HG03060 (cell line): ENCODE data around the gene GADL1.

Experiments
- ATAC-seq: cut with Tn5 transposase; IDR thresholded peaks from one replicate; pipeline ENCODE4 v1.9.1; 2021; ENCODE audit warnings: low read depth, moderate number of reproducible peaks; ENCODE audit not compliant: unreplicated experiment

Gene GADL1

DNA sequence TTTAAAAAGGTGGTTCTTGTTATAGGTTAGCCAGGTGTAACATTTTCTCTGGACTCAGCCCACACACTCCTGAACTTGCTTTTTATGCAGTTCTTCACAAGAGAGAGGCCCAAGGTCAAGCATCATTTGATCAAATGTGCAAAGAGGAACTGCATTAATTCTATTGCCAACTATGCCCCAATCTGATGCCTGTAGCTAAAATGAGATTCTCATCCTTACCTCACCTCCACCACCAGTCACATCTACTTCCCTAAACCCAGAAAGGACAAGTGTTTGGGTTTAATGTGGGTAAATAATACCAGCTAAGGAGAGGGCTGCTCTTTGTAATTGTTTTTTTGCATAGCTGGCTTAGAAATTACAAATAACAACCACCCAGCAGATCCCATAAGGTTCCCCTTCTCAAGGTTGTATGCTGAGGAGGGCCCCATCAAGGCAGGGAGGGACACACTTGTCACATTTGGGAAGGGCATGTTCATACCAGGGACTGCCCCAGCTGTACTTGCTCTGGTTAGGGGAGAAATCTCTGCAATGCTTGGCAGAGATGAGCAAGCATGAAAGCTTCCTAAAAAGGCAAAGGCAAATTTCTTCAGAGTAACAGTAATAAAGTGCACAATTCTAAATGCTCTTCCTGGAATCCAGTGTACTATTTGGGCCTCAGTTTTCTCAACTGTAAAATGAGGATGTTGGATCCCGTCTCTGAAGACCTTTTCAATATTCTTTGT, 211.9 kb downstream of the GADL1 start:
- ATAC-seq: no peak

DNA sequence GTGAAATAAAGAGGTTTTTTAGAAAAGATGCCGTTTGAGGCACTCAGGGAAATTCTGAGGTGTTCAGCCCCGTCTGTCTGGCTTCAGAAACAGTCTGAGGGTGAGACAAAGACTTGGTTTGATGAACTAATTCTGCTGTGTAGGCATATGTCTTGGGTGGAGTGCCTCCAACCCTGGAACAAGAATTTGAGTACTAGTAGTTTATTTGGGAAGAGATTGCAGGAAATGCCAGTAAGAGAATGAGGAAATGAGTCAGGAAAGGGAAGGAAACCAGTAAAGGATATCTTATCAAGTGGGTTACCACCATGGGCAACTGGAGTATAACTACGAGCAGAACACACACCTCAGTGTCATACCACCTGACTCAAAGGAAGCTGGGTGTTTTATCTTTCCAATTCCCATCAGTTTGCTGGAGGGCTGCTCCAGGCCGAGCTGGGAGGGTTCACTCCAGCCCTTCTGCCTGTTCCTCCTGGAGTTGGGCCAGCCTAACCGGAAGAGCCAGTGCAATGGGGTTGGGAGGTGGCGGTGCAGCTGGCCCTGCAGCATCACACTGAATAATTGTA, 212.7 kb downstream of the GADL1 start:
- ATAC-seq: no peak

- ATAC-seq: no peak
Observed at GRCh38 chr3:30680789-30681648, 213.4 kb downstream of the GADL1 start.

DNA sequence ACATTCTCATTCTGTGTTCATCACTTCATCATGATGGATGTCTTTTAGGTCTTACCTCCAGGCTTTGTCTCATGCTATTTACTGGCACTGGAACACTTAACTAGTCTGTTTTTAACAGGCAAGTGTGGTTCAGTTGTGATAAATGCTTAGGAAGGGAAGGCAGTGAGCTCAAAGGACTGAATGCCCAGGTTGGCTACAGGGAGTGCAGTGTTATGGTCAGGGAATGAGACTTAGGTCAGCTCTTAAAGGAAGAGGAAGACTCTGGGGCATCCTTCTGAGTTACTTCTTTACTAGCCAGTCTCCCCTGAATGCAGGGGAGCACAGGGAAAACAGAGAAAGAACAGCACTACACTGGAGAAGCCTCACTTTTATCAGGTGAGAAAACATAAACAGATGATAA, 215.4 kb downstream of the GADL1 start:
- no peak for ATAC-seq

GRCh38 chr3:30677347-30677685, 217.1 kb downstream of the GADL1 start:
- no peak for ATAC-seq

DNA sequence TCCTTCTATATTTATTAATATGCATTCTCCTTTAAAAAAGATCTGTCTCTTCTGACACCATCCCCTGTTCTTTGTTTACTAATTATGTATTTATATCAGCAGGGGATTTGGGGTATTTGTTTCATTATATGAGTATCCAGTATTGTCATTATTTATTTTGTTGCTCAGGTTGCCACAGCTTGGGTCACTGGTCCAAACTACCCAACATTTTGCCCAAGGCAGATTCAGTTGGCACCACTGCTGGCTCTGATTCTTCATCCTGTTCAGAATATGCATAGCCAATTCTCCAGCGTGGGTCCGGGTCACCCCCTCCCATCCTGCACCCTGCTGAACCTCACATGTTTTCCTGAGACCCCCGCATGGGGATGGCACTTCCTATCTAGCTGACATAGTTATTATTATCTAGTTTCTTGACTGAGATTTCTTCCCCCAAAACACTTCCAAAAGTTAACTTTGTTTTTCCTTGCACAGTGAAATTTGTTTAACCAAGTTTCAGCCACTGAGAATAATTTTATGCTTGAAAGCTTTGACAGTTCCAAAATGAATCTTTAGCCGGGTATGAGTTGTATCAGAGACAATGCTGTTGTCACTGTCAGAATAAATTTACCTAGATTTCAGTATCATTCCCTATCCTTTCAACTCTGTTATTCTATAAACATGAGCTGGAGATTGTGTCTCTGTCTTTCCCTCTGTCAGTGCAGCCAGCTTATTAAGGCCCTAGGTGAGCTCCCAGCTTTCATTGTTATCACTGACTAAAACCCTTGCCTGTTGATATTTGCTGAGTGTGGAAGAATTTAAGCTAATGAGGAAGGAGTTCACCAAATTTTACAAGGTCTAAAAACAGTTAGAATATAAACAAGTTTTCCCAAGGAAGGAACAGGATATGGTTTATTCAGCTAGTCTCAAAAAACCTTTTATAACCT, 217.8 kb downstream of the GADL1 start:
- no peak for ATAC-seq
